ENCODE results near the gene RAMACL.

DNA sequence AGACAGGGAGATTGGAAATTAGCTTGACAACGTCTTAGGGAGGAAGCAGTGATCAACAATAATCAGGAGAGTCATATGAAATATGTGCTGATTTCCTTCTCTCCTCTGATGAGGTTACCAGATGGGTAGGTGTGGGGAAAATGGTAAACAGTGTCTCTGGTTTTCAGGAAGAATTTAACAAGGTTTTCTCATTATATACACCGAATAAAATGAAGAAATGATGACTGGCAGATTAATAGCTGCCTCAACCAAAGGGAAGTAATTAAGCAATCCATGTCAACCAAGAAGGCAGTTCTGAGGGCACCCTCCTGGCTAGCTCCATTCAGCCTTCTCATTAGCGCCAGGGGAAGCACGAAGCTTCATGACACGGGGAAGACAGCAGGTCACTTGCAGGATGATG is 12.7 kb upstream of the RAMACL start:
- no peak for TF ChIP-seq SIN3A (IDR thresholded peaks at IDR 0.05; ENCODE audit: borderline replicate concordance, insufficient read depth, low read depth, low read length)
- TF ChIP-seq POLR2AphosphoS5 (IDR thresholded peaks at IDR 0.05; ENCODE audit: low read depth, low read length): no peak
- TF ChIP-seq, protein P1, sequence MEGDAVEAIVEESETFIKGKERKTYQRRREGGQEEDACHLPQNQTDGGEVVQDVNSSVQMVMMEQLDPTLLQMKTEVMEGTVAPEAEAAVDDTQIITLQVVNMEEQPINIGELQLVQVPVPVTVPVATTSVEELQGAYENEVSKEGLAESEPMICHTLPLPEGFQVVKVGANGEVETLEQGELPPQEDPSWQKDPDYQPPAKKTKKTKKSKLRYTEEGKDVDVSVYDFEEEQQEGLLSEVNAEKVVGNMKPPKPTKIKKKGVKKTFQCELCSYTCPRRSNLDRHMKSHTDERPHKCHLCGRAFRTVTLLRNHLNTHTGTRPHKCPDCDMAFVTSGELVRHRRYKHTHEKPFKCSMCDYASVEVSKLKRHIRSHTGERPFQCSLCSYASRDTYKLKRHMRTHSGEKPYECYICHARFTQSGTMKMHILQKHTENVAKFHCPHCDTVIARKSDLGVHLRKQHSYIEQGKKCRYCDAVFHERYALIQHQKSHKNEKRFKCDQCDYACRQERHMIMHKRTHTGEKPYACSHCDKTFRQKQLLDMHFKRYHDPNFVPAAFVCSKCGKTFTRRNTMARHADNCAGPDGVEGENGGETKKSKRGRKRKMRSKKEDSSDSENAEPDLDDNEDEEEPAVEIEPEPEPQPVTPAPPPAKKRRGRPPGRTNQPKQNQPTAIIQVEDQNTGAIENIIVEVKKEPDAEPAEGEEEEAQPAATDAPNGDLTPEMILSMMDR (IDR thresholded peaks at IDR 0.05): no peak
- TF ChIP-seq, protein P2, sequence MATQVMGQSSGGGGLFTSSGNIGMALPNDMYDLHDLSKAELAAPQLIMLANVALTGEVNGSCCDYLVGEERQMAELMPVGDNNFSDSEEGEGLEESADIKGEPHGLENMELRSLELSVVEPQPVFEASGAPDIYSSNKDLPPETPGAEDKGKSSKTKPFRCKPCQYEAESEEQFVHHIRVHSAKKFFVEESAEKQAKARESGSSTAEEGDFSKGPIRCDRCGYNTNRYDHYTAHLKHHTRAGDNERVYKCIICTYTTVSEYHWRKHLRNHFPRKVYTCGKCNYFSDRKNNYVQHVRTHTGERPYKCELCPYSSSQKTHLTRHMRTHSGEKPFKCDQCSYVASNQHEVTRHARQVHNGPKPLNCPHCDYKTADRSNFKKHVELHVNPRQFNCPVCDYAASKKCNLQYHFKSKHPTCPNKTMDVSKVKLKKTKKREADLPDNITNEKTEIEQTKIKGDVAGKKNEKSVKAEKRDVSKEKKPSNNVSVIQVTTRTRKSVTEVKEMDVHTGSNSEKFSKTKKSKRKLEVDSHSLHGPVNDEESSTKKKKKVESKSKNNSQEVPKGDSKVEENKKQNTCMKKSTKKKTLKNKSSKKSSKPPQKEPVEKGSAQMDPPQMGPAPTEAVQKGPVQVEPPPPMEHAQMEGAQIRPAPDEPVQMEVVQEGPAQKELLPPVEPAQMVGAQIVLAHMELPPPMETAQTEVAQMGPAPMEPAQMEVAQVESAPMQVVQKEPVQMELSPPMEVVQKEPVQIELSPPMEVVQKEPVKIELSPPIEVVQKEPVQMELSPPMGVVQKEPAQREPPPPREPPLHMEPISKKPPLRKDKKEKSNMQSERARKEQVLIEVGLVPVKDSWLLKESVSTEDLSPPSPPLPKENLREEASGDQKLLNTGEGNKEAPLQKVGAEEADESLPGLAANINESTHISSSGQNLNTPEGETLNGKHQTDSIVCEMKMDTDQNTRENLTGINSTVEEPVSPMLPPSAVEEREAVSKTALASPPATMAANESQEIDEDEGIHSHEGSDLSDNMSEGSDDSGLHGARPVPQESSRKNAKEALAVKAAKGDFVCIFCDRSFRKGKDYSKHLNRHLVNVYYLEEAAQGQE (IDR thresholded peaks at IDR 0.05; ENCODE audit: insufficient read depth in 1 of 2, low read depth in 2 of 2, low read length in 1 of 2): no peak
- TF ChIP-seq TCF7L2 (IDR thresholded peaks at IDR 0.05; ENCODE audit: low read depth, low read length): no peak
